ENCODE measurements around the gene ACSL5.

Gene ACSL5, protein sequence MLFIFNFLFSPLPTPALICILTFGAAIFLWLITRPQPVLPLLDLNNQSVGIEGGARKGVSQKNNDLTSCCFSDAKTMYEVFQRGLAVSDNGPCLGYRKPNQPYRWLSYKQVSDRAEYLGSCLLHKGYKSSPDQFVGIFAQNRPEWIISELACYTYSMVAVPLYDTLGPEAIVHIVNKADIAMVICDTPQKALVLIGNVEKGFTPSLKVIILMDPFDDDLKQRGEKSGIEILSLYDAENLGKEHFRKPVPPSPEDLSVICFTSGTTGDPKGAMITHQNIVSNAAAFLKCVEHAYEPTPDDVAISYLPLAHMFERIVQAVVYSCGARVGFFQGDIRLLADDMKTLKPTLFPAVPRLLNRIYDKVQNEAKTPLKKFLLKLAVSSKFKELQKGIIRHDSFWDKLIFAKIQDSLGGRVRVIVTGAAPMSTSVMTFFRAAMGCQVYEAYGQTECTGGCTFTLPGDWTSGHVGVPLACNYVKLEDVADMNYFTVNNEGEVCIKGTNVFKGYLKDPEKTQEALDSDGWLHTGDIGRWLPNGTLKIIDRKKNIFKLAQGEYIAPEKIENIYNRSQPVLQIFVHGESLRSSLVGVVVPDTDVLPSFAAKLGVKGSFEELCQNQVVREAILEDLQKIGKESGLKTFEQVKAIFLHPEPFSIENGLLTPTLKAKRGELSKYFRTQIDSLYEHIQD

DNA sequence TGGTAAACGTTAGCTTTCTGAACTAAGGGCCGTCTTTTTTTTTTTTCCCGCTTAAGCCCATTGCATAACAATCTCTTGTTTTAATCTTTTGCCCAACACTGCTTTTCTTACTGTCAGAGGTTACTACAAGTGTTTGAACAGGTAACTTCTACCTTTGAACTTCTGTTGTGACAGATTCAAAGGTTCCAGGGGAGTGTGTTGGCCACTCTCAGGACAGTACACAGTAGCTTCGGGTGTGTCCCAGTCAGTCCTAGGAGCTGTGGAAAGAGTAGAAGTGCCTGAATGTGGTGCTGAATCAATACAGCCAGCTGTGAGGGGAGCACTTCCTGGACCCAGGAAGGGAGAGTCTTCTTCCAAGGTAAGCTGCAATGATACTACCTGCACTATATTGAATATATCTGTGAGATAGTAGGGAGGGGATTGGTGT lies at the start of gene ACSL5:
TSS of gene ACSL5 (plus strand) at position 205 of the 427 bp plus-strand sequence. CDS start 20,831 bp downstream, outside the sequence.
- no peak for DNase-seq (ENCODE audit: low read depth)

DNA sequence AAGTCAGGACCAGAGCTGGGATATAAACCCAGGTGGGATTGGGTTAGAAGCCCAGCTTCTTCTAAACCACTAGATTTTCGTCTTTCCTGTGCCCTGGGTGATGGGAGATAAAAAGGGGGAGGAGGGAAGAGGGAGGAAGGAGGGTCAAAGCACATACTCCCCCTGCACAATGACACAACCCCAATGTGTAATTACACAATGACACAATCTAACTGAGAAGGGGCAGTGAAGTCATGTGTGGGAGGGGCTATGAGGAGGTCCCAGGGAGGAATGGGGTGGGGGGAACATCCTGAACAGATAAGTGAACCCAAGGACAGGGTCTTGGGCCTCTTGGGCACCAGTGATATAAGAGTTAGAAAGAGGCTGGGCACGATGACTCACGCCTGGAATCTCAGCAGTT lies 46.2 kb upstream of the ACSL5 start:
- DNase-seq (ENCODE audit: low read depth): no peak

DNA sequence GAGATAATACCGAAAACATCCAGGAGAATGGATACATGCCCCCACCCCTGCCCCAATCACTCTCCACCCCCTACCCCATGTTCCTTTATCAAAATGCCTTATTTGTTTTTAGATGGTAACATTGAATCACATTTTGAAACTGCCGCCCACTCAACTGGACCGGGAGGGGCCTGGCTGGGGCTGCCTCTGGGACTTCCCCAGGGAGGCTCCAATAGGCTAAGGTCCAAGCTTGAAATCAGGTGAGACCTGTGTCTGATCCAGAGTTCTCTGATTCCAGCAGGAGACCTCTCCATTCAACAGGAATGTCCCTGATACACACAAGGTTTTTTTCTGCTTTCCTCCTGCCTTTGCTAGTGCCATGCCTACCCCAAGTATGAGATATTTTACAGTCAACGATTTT lies 43.8 kb upstream of the ACSL5 start:
- DNase-seq (ENCODE audit: low read depth): no peak

DNA sequence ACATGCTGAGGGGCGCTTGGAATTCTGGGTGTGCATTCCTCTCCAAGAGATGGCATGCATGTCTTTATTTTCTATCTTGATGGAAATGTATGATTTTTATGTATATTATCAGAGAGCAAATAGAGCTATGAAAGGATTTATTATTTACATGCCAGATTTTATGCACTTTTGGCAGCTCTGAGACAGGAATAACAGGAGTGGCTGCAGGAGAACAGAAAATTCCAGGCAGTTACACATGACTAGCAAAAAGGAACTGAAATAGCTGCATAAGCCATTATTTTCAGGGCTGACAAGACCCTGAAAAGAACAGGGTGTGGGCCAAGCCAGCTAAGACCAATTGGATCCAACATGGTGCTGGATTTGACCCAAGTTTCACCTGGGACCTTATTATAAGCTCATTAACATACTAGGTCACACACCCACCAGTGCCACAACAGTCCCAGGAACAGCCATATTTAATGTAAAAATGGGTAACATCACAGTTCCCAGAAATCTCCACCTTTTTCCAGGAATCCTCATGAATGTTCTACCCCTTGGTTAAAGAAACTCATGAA lies 43.2 kb upstream of the ACSL5 start:
- DNase-seq (ENCODE audit: low read depth): no peak

DNA sequence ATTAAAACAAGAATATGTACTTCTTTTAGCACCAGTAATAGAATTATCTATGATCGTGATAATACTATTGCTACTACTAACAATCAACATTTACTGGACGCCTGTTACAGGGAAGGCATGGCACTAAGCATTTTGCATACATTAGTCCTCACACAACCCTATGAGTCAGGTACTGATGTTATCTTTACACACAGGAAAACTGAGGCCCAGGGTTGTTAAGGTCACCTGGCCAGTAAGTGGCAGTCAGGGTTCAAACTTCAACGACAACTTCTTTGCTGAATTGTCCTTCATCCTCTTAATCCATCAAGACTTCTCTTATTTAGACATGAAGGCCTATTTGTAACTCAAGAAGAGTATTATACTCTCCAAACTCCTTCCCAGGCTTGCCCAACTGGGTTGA lies 41.9 kb upstream of the ACSL5 start:
- DNase-seq (ENCODE audit: low read depth): no peak

DNA sequence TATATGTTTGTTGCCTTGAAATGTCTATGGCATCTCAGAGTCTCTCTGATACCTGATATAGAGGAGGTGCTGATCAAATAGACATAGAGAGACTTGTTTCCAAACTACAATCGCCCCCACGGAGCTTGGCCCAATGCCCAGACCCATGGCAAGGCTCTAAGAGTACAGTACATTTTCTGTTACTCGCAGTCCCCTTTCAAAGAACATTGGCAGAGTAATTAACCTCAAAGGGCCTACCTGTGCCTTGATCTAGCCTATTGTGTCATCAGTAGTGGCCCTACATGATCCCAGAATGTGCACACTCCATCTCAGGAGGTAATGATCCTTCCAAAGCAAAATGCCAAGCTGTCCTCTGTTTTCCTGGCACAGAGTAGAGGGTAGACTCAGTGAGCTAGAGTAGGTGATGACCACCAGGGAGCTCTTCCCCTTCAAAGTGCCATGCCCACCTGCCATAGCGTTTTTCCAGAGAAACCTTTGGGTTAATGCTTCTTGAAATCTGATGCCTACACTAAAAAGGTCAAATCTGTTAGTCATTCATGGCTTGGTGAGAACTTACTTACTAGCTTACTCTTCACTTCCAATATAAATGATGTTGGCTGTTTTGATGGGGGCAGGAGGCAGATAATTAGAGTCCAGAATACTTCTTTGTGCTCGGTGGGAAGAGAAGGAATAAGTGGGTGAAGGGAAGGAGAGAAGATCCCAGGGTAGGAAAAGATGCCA lies 41.2 kb upstream of the ACSL5 start:
- DNase-seq (ENCODE audit: low read depth): no peak

DNA sequence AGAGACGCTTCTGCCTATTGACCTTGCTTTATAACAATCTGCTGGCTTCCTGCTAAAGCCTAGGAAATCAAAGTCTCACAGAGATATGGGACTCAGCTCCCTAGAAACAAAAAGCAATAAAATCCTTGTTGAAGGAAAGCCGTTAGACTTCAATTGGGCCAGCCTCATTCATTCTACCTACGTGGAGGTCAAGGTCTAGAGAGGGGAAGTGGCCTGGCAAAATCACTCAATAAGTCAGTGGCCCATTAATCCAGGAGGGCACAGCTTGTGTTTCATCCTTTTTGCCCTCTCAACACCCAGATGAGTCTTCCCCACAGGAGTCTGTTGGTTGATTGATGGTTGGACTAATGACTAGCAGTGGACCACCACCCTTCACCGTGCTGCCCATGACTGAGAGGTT lies 40.5 kb upstream of the ACSL5 start:
- DNase-seq (ENCODE audit: low read depth): no peak

DNA sequence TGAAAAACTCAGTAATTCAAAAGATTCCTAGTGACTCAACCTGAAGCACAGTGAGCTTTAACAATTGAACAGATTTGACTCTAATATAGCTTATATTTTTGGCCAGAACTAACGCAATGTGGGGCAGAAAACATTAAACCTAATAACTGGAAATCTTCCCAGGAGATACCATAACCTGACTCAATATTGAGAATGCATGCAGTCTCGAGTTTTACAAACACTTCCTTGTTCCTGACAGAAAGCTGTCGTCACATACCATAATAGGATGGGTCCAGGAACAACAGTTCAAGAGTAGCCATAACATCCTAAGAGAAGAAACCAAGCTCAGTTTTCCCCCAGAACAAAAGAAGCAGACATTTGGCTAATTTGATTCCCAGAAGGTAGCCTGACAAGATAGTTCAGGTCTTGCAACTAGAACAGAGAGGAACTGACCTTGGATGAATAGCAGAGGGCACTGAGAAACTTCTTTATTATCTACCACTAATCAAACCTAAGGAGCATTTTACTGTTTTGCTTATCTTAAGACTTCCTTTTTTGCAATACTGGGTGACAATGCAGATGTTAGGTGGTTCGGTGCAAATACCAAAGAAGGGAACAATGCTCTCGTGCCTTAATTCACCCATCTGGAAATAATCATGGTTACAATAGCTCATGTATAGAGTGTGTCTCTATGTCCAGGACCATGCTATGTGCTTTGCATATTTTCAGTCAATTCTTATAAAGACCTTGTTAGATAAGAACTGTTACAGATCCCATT lies 38.6 kb upstream of the ACSL5 start:
- no peak for DNase-seq (ENCODE audit: low read depth)

DNA sequence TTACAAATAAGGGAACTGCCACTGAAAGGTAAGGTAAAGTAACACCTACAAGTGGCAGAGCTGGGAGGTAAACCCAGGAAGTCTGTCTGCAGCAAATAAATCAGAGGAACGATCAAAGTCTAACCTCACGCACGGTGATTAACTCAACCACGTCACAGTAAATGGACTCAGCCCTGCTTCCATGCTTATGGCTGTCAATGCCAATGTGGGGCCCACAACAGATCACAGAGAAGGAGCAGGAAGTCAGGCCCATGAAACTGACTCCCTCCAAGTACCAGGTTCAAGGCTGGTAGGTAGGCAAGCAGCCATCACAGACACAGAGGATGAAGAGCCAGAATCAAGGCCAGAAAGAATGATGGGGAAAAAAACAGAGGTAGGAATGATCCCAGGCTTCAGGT lies 38.0 kb upstream of the ACSL5 start:
- DNase-seq (ENCODE audit: low read depth): no peak

DNA sequence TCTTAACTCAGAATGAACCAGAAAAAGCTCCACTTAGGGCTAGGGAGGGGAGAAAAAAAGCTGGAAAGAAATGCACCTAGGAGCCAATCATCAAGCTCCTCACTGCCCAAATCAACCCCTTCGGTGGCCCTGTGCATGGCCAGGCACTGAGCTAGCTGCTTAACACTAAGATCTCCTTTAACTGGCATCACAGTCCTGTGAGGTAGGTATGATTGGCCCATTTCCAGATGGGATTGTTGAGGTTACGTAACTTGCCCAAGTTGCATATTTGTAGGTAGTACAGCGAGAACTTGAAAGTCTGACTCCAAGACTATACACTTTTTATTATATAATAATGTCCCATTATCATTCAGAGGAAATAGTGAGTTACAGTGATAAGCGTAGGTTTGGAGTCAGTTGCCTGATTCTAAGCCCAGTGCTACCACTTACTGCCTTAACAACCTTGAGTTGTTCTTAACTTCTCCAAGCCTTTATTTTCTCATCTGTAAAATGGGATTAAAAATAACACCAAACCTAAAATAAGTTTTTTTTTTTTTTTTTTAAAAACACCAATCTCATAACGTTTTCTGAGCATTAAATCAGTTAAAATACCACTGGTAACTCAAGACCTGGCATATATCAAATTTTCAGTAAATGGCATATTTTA lies 37.2 kb upstream of the ACSL5 start:
- DNase-seq (ENCODE audit: low read depth): no peak

DNA sequence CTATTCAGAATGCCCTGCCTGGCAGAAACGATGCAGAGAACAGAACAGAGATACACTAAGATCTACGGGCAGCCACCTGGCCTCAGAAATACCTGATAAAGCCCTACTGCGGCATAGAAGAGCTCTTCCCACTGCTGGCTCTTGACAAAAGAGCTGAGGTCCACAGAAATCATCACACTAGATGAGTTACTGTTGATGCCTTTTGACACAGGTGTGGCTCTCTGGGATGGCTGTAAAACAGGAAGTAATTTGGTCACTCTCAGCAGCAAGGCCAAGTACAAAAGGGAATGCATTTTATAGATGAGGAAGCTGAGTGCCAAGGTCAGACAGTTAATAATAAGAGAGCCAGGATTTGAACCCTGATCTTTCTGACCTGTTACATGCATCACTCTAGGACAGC lies 35.0 kb upstream of the ACSL5 start:
- DNase-seq (ENCODE audit: low read depth): no peak

DNA sequence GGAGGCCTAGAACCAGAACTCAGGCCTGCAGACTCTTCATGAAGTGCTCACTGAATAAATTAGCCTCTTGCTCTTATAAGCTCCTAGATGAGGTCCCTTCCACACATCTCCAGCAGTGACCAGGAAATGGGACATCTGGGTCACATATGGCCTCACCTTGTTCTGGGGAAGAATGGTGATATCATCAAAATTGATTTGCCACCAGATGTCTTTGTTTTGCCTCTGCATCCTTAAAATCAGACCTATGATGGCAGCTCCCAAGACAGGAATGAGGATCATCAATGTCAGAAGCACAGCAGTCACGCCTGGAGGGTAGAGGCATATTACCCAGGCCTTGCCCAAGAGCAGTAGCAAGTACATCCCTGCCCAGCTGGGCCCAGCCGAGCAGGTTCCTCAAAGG lies 33.3 kb upstream of the ACSL5 start:
- no peak for DNase-seq (ENCODE audit: low read depth)

DNA sequence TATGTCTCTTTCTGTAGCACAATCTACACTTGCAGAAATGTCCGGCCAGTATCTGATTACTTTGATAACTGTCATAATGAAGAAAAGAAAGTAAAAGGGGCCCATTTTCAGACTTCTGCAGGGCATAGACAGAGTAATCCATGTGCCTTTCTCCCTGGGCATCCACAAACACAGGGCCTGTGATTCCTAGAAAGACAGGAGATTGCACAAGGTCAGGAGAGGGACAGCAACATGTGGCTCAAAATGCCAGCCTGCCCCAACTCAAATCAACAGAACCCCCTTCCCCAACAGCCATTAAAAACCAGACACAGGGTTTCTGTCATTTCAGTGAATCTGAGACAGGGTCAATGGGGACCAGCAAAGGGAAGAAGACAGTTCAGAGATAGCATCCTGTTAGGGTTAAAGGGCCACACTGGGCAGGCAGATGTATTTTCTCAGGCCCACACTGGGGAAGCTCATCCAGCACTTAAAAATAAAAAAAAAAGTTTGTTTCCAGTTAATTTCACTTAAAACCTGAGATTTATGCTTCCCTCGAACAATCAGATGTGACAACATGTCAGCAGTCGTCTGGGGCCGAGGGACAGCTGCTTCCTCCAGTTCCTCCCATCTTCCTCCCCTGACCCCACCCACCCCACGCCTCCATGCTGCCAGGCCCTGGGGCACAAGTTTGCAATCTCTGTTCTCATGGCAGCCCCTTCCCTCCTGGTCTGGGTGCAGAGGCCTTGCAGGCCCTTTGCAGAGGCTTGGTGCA lies 30.7 kb upstream of the ACSL5 start:
- no peak for DNase-seq (ENCODE audit: low read depth)

DNA sequence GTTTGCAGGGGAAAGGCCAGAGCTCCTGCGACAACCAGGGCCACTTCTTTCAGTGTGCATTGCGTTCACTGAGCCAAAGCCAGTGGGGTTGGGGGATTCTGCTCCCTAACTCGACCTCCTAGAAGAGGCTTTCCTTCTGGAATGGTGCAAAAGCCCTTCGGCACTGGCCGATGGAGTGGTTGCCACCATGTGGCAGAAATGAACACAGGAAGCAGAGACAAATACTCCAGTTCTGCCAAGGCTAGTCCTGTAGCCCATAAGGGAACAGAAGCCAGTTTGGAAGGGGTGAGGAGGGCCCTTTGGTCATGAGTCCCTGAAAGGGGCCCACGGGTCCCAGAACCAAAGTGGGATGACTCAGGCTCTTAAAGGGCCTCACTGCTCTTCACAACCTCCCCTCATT lies 29.7 kb upstream of the ACSL5 start:
- no peak for DNase-seq (ENCODE audit: low read depth)

DNA sequence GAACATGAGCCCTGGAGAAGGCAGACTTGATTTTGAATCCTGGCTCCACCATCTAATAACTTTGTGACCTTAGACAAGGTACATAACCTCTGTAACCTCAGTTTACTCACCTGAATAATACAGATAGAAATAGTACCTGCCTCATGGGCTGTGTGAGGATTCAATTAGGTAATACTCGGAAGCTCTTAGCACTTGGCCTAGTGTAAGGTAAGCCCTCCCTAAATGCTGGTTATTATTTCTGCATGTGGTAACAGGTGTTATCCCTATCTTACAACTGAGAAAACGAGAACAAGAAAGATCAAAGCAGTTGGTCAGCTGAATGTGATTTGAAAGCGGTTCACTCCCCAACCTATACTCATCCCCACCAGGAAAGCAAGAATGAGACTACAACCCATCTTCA lies 28.7 kb upstream of the ACSL5 start:
- no peak for DNase-seq (ENCODE audit: low read depth)

DNA sequence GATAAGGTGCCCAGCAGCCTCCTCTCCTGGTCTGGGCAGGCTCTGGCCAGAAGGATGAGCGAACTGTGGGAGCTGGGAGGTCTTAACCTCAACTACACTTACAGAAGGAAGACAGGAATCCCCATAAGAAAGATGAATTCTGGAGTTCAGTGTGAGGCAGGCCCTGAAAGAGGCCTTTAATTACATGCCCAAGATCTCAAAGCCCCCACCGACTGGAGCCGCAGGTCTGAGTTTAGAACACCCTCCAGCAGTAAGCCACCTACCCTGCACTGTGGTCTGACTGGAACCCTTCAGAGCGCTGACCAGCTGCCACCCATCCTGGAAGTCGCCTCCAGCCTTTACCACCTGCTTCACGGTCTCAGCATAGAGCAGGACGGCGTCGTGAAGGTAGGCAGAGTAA lies 28.2 kb upstream of the ACSL5 start:
- DNase-seq (ENCODE audit: low read depth): no peak

DNA sequence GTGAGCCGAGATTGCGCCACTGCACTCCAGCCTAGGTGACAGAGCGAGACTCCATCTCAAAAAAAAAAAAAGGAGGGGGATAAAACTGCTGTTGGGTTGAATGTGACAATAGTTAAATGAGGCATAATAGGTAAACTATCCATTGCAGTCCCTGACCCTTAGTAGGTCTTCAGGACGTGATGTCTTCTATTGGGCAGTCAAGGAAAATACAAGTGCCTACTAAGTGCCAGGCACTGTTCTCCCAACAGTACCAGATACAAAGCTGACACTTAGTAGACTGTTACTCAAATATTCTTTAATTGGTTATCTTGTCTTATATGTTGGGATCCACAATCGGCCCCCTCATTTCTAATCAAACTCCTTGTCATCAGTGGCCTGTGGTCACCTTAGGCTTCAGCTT lies 27.1 kb upstream of the ACSL5 start:
- DNase-seq (ENCODE audit: low read depth): no peak

DNA sequence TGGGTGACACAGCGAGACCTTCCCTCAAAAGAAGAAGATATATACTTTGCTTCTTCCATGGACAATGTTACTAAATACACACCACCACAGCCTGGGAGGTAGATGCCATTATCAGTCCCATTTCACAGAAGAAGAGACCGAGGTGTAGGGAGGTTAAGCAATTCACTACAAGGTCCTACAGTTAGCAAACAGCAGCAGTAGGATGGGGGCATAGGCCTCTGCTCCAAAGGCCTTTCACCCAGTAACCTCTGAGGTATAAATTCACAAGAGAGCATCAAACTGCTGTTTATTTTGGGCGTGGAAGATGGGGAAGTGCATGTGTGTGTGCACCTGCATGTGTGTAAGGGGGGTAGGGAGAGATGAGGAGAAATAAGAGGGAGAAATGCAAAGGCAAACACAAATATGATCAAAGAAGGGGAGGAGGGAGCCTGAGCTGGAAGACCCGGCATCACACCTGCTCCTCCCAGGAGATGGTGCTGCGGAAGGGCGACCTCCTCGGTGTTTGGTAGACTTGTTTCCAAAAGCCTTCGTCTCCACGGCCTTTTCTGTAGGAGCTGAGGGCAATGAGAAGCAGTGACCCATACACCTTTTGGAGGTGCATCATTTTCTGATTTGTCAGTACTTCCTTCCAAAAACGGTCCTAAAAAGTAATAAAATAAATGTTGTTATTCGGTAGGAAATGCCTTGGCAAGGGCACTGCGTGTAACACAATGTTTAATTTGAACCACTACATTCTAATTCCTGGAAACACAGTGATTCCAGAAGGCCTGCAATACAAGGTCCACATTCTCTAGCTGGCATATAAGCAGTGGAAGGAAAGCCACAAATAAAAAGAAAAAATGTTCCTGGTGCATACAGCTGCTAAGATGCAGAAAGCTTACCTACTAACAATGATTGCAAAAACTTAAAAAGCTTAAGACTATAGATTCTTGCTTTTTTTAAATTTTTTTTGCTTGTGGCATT lies 25.9 kb upstream of the ACSL5 start:
- DNase-seq (ENCODE audit: low read depth): no peak

DNA sequence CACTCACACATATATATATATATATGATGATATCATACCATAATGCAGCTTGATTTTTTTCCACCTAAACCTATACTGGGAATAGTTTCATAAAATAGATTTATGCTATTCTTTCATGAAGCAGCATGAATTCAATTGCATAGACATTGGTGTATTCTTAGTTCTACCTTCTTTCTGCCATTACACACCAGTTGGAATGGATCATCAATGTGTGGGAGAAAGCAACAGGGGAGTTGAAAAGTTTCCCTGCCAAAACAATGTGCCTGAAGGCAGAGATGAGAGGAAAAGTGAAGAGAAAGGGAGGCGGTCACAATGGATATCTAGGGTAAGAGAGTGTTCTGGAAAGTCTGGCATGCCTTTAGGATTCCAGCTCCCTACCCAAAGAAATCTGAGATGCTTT lies 25.2 kb upstream of the ACSL5 start:
- no peak for DNase-seq (ENCODE audit: low read depth)

Data from activated T-helper 1 cell treated with Interleukin-2 at 50 U/mL for 16 hours (primary cell).